Lung microvascular endothelial cell (primary cell): ENCODE data around the gene ZNF701. TPM values are rescaled to one million over a fixed set of nuclear protein-coding genes. Genes with fewer than 3 reads are reported as not detected.
"Not testable (repeated sequence)": the region's sequence is repeated elsewhere in the genome, so short reads cannot be mapped to it uniquely, and the experiment has no call there.

Source experiments
- DNase-seq, 2 donors: peaks; one replicate each; pipeline versions ENCODE4 v3.0.0 to v3.0.0-alpha.2; 2010; ENCODE audit warnings: low read depth in 2 of 2
- total RNA-seq: library from RNA; depleted of rRNA; stranded (reverse); fragments of >200 nt; gene quantifications from 2 replicates; pipeline ENCODE4 v1.2.1, GENCODE V29; 2014

The ZNF701 gene
- total RNA-seq, 1 donor from 2014 or later = 14.1 TPM

DNA sequence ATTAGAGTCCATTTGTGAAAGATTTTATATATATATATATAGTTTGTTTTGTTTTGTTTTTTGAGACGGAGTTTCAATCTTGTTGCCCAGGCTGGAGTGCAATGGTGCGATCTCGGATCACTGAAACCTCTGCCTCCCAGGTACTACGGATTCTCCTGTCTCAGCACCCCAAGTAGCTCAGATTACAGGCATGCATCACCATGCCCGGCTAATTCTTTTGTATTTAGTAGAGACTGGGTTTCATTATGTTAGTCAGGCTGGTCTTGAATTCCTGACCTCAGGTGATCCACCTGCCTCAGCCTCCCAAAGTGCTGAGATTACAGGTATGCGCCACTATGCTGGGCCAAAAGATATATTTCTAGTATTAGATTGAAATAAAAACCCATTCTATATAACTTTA lies 4.0 kb upstream of the ZNF701 start:
- no peak for DNase-seq

DNA sequence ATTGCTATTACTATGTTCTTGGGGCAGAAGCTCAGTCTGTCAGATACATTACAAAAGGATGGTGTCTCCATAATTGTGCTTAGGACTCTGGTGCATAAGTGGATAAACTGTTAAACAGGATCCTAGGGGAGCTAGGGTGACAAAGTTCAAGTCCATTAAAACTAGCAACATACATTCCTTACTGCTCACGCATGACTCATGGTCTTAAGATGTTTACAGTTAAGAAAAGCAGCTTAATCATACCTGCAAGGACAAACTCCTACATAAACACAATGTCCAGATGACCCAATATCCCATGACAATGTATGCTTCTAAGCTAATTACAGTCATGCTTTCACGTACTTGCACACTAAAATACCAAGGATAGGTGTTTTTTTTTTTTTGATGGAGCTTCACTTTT lies 3.5 kb upstream of the ZNF701 start:
- peak in 1 of 2 donors; percentile 41 for DNase-seq

DNA sequence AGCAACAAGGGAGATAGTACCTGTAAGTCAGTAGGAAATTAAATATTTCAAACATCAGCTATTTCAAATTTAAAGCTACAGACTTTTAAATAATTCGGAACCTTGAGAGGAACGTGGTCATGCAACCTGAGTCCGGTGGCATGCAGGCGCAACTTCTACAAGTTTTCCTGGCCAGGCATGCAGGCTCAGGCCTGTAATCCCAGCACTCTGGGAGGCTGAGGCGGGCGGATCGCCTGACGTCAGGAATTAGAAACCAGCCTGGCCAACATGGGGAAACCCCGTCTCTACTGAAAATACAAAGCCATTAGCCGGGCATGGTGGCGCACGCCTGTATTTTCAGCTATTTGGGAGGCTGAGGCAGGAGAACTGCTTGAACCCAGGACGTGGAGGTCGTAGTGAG lies 2.2 kb upstream of the ZNF701 start:
- DNase-seq = no peak

DNA sequence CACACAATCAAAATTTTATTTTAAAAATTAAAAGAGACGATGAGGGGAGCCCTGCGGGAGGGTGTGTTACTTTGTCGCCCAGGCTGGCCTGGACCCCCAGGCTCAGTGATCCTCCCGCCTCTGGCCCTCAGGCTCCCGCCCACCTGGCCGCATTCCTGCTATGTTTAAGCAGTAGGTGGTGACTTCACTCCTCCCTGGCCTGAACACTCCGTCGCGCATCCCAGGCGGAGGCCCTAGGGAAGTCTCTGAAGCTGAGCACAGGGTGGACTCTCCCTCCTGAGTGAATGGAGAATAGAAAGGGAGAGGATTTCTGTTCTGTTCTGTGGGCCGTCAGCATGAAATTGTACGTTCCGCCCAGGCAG lies 468 bp upstream of the ZNF701 start:
- not testable (repeated sequence) for DNase-seq

DNA sequence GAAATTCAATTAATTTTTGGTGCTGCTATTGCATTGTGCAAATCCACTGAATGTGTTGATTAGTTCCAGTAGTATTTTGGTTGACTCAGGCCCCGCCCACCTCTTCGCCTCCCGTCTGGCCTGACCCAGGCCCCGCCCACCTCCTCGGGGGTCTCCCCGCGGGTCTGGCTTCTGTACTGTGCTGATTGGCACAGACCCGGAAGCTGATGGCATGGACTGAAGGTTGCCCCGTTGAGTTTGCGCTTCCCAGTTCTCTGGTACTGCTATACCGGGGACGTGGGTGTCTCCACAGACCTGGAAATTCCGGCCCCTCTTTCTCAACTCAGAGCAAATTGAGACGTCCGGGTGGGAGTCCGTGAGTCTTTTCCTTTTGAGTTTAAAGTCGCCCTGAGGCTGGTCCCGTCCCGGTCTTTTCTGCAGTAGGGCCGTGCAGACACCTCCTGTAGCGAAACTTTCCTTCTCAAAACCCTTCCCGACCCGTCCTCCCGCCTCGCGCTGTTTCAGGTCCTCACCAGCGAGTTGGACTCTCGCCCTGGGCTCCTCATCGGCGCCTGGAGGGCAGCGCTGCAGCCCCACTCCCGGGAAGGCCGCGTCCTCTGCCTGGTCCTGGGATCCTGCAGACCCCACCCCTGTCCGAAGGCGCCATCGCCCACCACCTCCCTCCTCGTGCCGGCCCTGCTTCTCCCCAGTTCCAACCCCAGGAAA lies 14.8 kb downstream of the ZNF701 start:
- no peak for DNase-seq

DNA sequence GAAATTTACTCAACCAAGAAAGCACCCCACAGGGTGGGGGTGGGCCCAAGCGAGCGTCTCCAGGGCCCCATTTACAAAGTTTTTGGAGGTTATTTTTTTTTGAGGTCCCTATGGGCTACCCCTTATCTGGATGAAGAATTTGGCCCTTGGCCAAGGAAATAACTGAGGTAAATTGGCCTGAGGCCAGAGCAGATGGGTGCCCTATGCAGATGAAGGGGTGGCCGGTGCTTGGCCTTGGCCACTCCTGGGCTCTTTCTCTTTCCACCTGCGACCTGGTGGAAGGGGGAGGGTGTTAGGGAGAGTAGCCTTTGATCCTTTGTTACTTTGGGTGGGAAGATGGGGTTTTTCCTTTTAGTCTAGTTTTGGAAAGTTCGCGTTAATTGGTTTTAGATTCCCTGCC lies 15.5 kb downstream of the ZNF701 start:
- DNase-seq = no peak

DNA sequence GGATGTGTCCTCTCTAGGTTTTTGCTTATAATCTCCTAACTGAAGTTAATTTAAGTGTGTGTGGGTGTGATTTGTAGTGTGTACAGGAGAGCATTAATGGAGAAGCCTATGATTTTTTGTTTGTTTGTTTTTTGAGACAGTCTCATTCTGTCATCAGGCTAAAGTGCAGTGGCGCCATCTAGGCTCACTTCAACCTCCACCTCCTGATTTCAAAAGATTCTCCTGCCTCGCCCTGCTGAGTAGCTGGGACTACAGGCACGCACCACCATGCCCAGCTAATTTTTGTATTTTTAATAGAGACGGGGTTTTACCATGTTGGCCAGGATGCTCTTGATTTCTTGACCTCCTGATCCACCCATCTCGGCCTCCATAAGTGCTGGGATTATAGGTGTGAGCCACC lies 20.6 kb downstream of the ZNF701 start:
- no peak for DNase-seq

DNA sequence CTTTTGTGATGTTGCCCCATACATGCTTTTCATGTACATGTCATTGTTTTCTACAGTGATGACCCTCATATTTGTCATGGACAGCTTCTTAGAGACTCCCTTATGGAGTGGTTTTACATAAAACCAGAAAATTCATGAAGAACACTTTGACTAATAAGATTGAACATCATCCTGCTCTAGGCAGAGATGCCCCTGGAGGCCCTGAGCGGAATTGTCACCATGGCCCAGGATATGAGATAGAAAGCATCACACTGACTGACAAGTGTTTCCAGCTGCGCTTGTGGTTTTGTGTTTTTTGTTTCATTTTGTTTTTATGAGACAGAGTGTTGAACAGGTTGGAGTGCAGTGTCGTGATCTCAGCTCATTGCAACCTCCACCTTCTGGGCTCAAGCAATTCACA lies 22.2 kb downstream of the ZNF701 start:
- no peak for DNase-seq

DNA sequence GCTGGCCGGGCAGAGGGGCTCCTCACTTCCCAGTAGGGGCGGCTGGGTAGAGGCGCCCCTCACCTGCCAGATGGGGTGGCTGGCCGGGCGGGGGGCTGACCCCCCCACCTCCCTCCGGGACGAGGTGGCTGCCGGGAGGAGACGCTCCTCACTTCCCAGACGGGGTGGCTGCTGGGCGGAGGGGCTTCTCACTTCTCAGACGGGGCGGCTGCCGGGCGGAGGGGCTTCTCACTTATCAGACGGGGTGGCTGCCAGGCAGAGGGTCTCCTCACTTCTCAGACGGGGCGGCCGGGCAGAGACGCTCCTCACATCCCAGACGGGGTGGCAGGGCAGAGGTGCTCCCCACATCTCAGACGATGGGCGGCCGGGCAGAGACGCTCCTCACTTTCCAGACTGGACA lies 23.4 kb downstream of the ZNF701 start:
- not testable (repeated sequence) for DNase-seq

DNA sequence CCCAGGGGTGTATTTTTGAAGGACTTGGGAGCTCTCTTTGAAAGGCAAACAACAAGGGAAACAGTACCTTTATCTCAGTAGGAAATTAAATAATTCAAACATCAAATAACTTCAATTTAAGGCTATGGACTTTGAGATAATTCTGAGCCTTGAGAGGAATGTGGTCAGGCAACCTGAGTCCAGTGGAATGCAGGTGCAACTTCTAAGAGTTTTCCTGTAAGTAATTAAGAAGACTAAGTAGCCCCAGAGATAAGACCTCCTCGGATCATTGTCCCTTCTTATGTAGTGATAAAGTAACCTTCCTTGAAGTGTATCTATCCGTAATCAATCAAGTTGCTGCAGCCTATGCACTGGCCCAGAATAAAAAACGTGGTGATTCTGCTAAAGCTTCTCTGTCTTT lies 29.2 kb downstream of the ZNF701 start:
- no peak for DNase-seq

DNA sequence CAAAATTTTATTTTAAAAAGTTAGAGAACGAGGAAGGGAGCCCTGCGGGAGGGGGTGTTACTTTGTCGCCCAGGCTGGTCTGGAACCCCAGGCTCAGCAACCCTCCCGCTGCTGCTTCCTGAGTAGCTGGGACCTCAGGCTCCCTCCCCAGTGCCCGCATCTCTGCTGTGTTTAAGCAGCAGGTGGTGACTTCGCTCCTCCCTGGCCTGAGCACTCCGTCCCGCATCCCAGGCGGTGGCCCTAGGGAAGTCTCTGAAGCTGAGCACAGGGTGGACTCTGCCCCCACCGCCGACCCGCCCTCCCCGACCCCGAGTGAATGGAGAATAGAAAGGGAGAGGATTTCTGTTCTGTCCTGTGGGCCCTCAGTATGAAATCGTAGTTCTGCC lies 30.5 kb downstream of the ZNF701 start:
- peak in 1 of 2 donors; percentile 11 for DNase-seq

DNA sequence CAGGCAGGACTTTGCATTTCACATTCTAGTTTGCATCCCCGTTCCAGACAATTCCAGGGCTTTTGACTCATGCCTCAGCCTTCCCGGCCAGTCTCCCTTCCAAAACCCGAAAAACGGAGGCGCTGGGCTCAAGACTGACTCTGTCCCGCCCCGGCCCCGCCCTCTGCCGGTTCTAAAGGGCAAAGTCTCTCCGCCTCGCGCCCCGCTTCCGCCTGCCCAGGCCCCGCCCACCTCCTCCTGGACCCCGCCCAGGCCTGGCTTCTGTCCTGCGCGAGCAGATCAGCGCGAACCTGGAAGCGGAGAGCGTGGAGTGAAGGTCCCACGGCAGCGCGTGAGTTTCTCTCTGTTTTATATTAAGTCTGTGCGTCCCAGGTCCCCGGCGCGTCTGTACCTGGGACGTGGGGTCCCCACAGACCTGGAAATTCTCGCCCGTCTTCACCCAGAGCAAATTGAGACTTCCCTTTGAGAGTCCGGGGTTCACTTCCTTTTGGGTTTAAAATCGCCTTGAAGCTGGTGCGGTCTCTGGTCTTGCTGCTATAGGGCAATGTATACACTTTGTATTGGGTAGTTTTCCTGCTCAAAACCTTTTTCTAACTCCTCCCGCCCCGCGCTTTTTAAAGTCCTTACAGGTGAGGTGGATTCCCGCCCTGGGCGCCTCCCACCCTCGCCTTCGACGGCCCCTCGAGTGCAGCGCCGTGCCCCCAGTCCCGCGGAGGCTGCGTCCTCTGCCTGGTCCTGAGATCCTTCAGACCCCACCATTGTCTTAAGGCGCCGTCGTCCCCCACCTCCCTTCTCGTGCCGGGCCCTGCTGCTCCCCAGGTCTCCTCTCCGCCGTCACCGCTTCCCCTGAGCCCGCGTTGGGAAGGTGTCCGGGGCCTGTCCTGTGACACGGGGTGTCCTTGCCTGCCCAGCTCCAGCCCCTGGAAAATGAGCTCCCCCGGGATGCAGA lies 31.2 kb downstream of the ZNF701 start:
- peak; percentile 74 to 85 for DNase-seq

DNA sequence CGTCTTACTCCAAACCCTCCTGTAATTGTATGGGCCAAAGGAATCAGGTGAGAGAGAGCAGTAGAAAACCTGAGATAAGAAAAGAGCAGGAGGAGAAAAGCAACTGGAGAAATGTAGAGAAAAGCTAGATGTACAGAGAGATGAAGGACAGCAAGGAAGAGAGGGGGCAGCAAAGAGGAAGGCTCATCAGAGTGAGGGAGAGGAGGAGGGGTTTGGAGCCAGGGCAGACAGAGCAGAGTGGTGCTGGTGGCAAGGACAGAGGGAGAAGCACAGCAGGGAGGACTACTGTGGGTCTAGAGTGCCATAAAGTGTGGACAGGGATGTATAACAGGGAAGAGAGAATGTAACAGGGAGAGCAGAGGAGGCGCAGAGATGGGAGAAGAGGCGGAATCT lies 31.9 kb downstream of the ZNF701 start:
- peak in 1 of 2 donors; percentile 12 for DNase-seq

DNA sequence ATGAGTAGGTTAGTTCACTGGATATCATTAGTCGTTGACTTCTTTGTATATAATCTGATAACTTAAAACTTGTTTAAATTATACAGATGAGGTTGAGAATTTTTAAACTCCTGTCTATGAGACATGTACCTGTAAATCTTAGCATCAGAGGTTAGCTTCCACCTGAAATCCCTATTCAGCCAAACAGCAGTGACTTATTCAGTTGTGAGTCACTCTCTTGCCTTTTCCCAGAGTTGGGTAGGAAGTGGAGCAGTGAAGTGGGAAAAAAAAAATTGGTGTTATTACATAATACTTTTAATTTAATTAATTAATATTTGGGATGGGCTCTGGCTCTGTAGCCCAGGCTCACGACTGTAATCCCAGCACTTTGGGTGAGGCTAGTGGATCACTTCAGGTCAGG lies 32.9 kb downstream of the ZNF701 start:
- no peak for DNase-seq

DNA sequence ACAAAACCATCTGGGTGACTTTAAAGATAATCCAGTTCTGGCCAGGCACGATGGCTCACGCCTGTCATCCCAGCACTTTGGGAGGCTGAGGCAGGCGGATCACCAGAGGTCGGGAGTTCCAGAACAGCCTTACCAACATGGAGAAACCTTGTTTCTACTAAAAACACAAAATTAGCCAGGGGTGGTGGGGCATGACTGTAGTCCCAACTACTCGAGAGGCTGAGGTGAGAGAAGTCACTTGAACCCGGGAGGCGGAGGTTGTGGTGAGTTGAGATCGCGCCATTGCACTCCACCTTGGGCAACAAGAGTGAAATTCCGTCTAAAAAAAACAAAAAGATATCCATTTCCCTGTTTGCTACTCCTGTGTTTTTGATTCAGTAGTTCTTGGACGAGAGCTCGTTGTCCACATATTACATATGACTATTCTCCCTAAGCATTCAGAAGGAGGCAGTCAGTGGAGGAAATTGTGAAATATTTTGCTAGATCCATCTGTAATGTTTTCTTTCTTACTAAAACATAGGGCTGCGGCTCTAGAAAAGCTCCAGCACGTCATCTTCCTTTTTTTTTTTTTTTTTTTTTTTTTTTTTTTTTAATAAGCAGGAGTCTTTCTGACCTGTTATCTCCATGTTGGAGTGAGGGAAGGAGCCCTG lies 33.6 kb downstream of the ZNF701 start:
- DNase-seq = no peak

DNA sequence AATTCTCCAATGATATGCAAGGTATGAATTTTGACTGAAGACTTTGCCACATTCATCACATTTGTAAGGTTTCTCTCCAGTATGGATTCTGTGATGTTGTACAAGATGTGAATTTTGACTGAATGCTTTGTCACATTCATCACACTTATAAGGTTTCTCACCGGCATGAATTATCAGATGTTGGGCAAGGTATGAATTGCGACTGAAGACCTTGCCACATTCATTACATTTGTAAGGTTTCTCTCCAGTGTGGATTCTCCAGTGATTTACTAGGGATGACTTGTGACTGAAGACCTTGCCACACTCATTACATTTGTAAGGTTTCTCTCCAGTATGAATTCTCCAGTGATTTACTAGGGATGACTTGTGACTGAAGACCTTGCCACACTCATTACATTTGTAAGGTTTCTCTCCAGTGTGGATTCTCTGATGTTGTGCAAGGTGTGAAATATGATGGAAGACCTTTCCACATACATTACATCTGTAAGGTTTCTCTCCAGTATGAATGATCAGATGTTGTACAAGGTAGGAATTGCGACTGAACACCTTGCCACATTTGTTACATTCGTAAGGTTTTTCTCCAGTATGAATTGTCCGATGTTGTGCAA lies 43.3 kb downstream of the ZNF701 start:
- DNase-seq = no peak

DNA sequence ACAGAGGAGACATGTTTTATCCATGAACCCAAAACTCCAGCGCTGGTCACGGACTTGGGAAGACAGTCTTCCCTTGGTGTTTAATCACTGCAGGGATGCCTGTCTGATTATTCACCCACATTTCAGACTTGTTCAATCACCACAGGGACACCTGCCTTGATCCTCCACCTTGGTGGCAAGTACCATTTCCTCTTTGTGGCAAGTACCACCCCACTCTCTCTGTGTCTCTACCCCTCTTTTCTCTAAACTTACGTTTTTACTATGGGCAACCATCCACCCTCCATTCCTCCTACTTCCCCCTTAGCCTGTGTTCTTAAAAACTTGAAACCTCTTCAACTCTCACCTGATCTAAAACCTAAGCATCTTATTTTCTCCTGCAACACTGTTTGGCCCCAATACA lies 51.3 kb downstream of the ZNF701 start:
- DNase-seq = no peak

DNA sequence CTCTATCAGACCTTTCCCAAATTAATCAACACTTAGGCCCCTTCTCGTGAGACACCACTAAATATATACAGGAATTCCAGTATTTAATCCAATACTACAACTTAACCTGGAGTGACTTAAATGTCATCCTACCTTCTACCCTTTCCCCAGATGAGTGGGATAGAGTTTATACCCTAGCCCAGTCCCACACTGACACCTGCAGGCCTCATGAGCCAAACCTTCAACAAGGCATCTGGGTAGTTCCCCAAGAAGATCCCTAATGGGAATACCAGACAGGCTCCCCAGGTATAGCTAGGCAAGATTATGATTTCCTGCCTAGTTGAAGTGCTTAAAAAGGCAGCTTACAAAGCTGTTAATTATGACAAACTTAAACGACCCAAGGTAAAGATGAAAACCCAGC lies 52.2 kb downstream of the ZNF701 start:
- no peak for DNase-seq

DNA sequence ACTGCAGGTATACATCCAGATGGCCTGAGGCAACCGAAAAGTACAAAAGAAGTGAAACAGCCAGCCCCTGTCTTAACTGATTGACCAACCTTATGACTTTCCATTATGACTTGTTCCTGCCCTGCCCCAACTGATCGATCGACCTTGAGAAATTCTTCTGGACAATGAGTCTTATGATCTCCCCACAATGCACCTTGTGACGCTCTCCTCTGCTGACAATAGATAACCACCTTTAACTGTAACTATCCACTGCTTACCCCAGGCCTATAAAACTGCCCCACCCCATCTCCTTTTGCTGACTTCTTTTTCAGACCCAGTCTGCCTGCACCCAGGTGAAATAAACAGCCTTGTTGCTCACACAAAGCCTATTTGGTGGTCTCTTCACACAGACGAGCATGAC lies 56.8 kb downstream of the ZNF701 start:
- no peak for DNase-seq

DNA sequence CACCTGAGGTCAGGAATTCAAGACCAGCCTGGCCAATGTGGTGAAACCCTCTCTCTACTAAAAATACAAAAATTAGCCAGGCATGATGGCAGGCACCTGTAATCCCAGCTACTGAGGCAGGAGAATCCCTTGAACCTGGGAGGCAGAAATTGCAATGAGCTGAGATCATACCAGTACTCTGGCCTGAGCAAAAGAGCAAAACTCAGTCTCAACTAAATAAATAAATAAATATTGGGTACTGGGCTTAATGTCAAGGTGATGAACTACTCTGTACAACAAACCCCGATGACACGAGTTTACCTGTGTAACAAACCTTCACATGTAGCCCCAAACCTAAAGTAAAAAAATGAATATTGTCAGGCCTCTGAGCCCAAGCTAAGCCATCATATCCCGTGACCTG lies 57.4 kb downstream of the ZNF701 start:
- DNase-seq = not testable (repeated sequence)

DNA sequence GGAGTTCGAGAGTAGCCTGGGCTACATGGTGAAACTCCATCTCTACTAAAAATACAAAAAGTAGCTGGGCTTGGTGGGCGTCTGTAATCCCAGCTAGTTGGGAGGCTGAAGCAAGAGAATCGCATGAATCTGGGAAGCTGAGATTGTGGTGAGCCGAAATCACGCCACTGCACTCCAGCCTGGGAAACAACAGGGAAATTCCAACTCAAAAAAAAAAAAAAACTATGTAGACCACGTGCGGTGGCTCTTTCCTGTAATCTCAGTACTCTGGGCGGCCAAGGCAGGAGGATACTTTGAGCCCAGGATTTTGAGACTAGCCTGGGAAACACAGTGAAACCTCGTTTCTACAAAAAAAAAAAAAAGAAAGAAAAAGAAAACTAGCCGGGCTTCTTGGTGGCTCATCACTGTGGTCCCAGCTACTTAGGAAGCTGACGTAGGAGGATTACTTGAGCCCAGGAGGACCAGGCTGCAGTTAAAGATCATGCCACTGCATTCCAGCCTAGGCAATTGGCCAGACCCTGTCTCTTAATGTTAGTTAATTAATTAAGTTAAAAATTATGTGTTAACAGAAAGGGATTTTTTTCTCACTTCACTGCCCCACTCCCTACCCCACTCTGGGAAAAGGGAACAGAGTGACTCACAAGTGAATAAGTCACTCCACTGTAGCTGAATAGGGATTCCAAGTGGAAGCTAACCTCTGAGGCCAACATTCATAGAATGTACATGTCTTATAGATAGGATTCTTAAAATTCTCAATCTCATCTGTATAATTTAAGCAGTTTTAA lies 65.9 kb downstream of the ZNF701 start:
- peak in 1 of 2 donors; percentile 6 for DNase-seq
